B cell (primary cell): ENCODE data around the gene SYNPR. TPM values are rescaled to one million over a fixed set of nuclear protein-coding genes. Genes with fewer than 3 reads are reported as not detected.

Source experiments
- ATAC-seq: fragments of 200-7000 bp; cut with Tn5 transposase; one replicate; pipeline ENCODE4 v1.10.0; 2021; ENCODE audit warnings: low read depth, mild to moderate bottlenecking, moderate number of reproducible peaks, moderate library complexity
- CTCF ChIA-PET: fragments of 350-600 bp; sonication (Branson Sonifier 250); formaldehyde crosslinking; loops from one replicate; lab custom pipeline; 2021; ENCODE audit warnings: antibody characterized with exemption, inconsistent platforms; lab: Charles Lee
- POLR2A ChIA-PET: fragments of 350-600 bp; sonication (Branson Sonifier 250); formaldehyde crosslinking; loops from one replicate; lab custom pipeline; 2021; ENCODE audit warnings: antibody characterized with exemption; lab: Charles Lee
- DNase-seq: peaks from one replicate; pipeline ENCODE4 v3.0.0; 2013
- H2AFZ ChIP-seq: 2 replicates; pipeline ENCODE4 v1.6.1; 2012; ENCODE audit warnings: mild to moderate bottlenecking, low read depth, low read length; ENCODE audit not compliant: insufficient read depth, poor library complexity, severe bottlenecking
- H3K27ac ChIP-seq, 2 donors: 1 replicate in 1 of 2; 2 replicates in 1 of 2; pipeline ENCODE4 v1.5.1; 2012 to 2013; ENCODE audit warnings: low read length in 2 of 2, mild to moderate bottlenecking in 2 of 2, moderate library complexity in 1 of 2
- H3K27me3 ChIP-seq, 4 experiments: fragments of 200-600 bp in 1 of 4; sonication (generic) in 1 of 4; replicated peaks in 1 of 4; 1 replicate in 2 of 4; 2 replicates in 2 of 4; pipeline versions ENCODE4 v1.6.1 to v1.7.0; 2013 to 2016; ENCODE audit warnings: low read length in 3 of 4, mild to moderate bottlenecking in 2 of 4, mixed read lengths in 1 of 4, moderate library complexity in 1 of 4; ENCODE audit not compliant: insufficient read depth in 4 of 4, control insufficient read depth in 3 of 4; ENCODE audit errors: control extremely low read depth in 1 of 4
- H3K36me3 ChIP-seq, 2 experiments: replicated peaks in 1 of 2; 1 replicate in 1 of 2; 2 replicates in 1 of 2; pipeline versions ENCODE4 v1.6.1 to v1.7.1; 2013; ENCODE audit warnings: low read length in 1 of 2; ENCODE audit not compliant: insufficient read depth in 2 of 2, control insufficient read depth in 1 of 2; ENCODE audit errors: control extremely low read depth in 1 of 2, extremely low read depth in 1 of 2
- H3K4me1 ChIP-seq, 2 donors: fragments of 200-600 bp in 1 of 2; sonication (generic) in 1 of 2; 1 replicate in 1 of 2; 2 replicates in 1 of 2; pipeline versions ENCODE4 v1.5.1 to v1.6.1; 2013 to 2017; ENCODE audit warnings: low read length in 2 of 2; ENCODE audit not compliant: control insufficient read depth in 2 of 2, insufficient read depth in 2 of 2
- H3K4me2 ChIP-seq: replicated peaks from 2 replicates; pipeline ENCODE3; 2012; ENCODE audit warnings: mild to moderate bottlenecking, low read depth, low read length; ENCODE audit not compliant: poor library complexity, severe bottlenecking
- H3K4me3 ChIP-seq, 5 experiments: fragments of 200-600 bp in 1 of 5; sonication (generic) in 1 of 5; 1 replicate in 3 of 5; 2 replicates in 2 of 5; pipeline versions ENCODE4 v1.5.1 to v1.7.0; 2011 to 2016; ENCODE audit warnings: low read length in 4 of 5, mild to moderate bottlenecking in 4 of 5, low read depth in 2 of 5, control low read depth in 1 of 5, moderate library complexity in 1 of 5; ENCODE audit not compliant: insufficient read depth in 1 of 5; ENCODE audit errors: control extremely low read depth in 1 of 5, extremely low read depth in 1 of 5
- H3K79me2 ChIP-seq: fragments of 200-600 bp; sonication (generic); one replicate; pipeline ENCODE4 v1.6.0; 2016; ENCODE audit warnings: low read length; ENCODE audit not compliant: control insufficient read depth, insufficient read depth
- H3K9ac ChIP-seq: fragments of 200-600 bp; sonication (generic); 2 replicates; pipeline ENCODE4 v1.6.1; 2017; ENCODE audit warnings: mild to moderate bottlenecking, low read length, moderate library complexity
- H3K9me3 ChIP-seq, 3 donors: one replicate each; pipeline versions ENCODE4 v1.6.1 to v1.7.1; 2013; ENCODE audit warnings: low read length in 2 of 3; ENCODE audit not compliant: control insufficient read depth in 2 of 3, insufficient read depth in 1 of 3; ENCODE audit errors: control extremely low read depth in 1 of 3
- H4K20me1 ChIP-seq: 2 replicates; pipeline ENCODE4 v1.6.0; 2012; ENCODE audit warnings: mild to moderate bottlenecking, low read length; ENCODE audit not compliant: insufficient read depth, control insufficient read depth, poor library complexity, severe bottlenecking
- H3K27ac Mint-ChIP-seq: one replicate; pipeline ENCODE4 v1.8.0; 2021; ENCODE audit warnings: mixed read lengths
- H3K27me3 Mint-ChIP-seq: one replicate; pipeline ENCODE4 v1.8.0; 2021; ENCODE audit warnings: mixed read lengths
- H3K4me1 Mint-ChIP-seq: one replicate; pipeline ENCODE4 v1.8.0; 2021; ENCODE audit warnings: mixed read lengths
- H3K4me3 Mint-ChIP-seq: one replicate; pipeline ENCODE4 v1.8.0; 2021; ENCODE audit warnings: mixed read lengths
- H3K9me3 Mint-ChIP-seq: one replicate; pipeline ENCODE4 v1.8.0; 2022; ENCODE audit warnings: mixed read lengths; ENCODE audit not compliant: insufficient read depth
- EZH2 ChIP-seq: IDR thresholded peaks from 2 replicates; pipeline ENCODE4 v1.6.1; 2012; ENCODE audit warnings: borderline replicate concordance, low read depth, mild to moderate bottlenecking, moderate library complexity, low read length; ENCODE audit not compliant: insufficient read depth, poor library complexity, severe bottlenecking
- WGBS: methylation state at CpG from one replicate; pipeline ENCODE4 v1.1.5; 2013; ENCODE audit warnings: missing lambda C conversion rate; ENCODE audit not compliant: insufficient coverage; 5-methylcytosine and 5-hydroxymethylcytosine counted together
- intact Hi-C: fragments of 100-400 bp; cut with micrococcal nuclease; formaldehyde crosslinking; loops from one replicate; pipeline ENCODE4 v1.10.0; 2022
- polyA plus RNA-seq: library from polyadenylated mRNA; depleted of rRNA; stranded (reverse); fragments of >200 nt; gene quantifications from 2 replicates; pipeline ENCODE4 v1.2.3, GENCODE V29; 2012
- total RNA-seq, 2 donors: library from RNA; stranded (reverse); fragments of 120-200 nt in 1 of 2; gene quantifications; 1 replicate in 1 of 2; 2 replicates in 1 of 2; pipeline versions ENCODE4 v1.2.3 to v1.2.4, GENCODE V29; 2013 to 2022
- TF ChIP-seq, protein P1 (sequence below): fragments of 200-600 bp; IDR thresholded peaks from one replicate; pipeline ENCODE4 v1.8.0; 2022; ENCODE audit warnings: antibody characterized with exemption, mild to moderate bottlenecking

SYNPR gene
- total and polyA plus RNA-seq, 2 donors (not counting 1 experiment from before 2014, with no cell fraction given) = not detected

DNA sequence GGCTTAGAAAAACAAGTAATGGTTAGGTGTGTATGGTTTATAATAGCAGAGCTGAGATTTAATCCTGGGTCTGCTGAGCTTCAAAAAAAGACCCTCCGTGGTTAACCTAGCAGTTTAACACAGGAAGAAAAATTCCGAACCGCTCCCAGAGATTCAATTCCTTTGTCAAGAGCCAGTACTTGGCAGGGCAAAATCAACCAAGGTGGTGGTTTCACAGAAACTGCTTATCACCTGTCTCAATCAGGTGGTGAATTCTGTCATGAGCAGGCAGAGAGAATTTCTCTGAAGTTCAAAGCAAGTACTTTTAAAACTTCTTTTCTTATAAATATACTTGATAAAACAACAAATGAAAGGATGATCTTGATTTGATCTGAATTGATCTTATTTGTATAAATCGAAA lies 17.2 kb downstream of the SYNPR start:
- no peaks in the 10 kb centered on the region for H3K27me3 Mint-ChIP-seq
- CTCF ChIA-PET = no interaction called here
- intact Hi-C loops = no loop called here

DNA sequence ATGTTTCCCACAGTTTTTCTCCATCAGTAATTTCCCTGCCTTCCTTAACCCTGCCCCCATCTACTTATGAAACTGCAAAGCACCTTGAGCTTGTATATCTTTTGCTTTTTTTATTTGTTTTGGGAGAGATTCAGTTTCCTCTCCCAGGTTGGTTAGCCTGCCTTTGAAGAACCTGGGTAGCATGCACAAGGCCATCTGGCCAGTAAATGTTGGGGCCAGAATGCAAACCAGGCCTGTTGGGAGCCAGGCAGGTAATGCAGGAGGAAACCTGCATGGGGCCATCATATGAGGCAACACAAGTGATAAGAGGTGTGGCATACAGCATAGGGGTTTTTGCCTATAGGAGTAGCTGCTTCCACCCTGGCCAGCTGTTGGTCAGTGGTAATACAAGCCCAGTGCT lies 17.7 kb downstream of the SYNPR start:
- no peak for DNase-seq
- Mint-ChIP-seq H3K4me1 (no peaks in the 10 kb centered on the region), H3K27ac (no peak overlapping the region), H3K27me3 (no peaks in the 10 kb centered on the region), H3K4me3 (no peak overlapping the region), H3K9me3 (peaks cover 2% of the 10 kb centered on the region)
- H3K4me1 ChIP-seq = no peaks in the 10 kb centered on the region
- H3K4me3 ChIP-seq = no peak overlapping the region
- H3K9me3 ChIP-seq = no peaks in the 10 kb centered on the region
- no peaks in the 10 kb centered on the region for H3K79me2 ChIP-seq
- no peaks in the 10 kb centered on the region for H3K36me3 ChIP-seq
- H3K27ac ChIP-seq = no peak overlapping the region
- no peaks in the 10 kb centered on the region for H3K27me3 ChIP-seq
- H3K4me2 ChIP-seq = no peak overlapping the region
- TF ChIP-seq, protein P1, sequence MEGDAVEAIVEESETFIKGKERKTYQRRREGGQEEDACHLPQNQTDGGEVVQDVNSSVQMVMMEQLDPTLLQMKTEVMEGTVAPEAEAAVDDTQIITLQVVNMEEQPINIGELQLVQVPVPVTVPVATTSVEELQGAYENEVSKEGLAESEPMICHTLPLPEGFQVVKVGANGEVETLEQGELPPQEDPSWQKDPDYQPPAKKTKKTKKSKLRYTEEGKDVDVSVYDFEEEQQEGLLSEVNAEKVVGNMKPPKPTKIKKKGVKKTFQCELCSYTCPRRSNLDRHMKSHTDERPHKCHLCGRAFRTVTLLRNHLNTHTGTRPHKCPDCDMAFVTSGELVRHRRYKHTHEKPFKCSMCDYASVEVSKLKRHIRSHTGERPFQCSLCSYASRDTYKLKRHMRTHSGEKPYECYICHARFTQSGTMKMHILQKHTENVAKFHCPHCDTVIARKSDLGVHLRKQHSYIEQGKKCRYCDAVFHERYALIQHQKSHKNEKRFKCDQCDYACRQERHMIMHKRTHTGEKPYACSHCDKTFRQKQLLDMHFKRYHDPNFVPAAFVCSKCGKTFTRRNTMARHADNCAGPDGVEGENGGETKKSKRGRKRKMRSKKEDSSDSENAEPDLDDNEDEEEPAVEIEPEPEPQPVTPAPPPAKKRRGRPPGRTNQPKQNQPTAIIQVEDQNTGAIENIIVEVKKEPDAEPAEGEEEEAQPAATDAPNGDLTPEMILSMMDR = no peak
- TF ChIP-seq EZH2 = no peak
- no peak overlapping the region for H2AFZ ChIP-seq
- intact Hi-C loops = no loop called here
- CTCF ChIA-PET = no interaction called here
- POLR2A ChIA-PET = no interaction called here
- H3K9ac ChIP-seq = no peak overlapping the region
- no peaks in the 10 kb centered on the region for H4K20me1 ChIP-seq
- no peak for ATAC-seq

More for the DNA sequence above, 17.2 kb downstream of the SYNPR start:
- POLR2A ChIA-PET = no interaction called here
- no peaks in the 10 kb centered on the region for H4K20me1 ChIP-seq
- H3K27me3 ChIP-seq = no peaks in the 10 kb centered on the region
- H3K9ac ChIP-seq = no peak overlapping the region
- H3K4me1 ChIP-seq = no peaks in the 10 kb centered on the region
- no peak overlapping the region for H2AFZ ChIP-seq
- H3K4me3 ChIP-seq = no peak overlapping the region
- H3K9me3 ChIP-seq = no peaks in the 10 kb centered on the region
- no peaks in the 10 kb centered on the region for H3K36me3 ChIP-seq
- H3K27ac Mint-ChIP-seq = no peak overlapping the region
- no peak overlapping the region for H3K4me3 Mint-ChIP-seq
- H3K4me2 ChIP-seq = no peak overlapping the region
- H3K4me1 Mint-ChIP-seq = no peaks in the 10 kb centered on the region
- peaks cover 2% of the 10 kb centered on the region for H3K9me3 Mint-ChIP-seq
- no peak for ATAC-seq
- no CpG with 5 or more reads among the region's 4 CpGs for WGBS
- TF ChIP-seq, protein P1 = no peak
- no peak for TF ChIP-seq EZH2
- no peak overlapping the region for H3K27ac ChIP-seq
- no peak for DNase-seq
- H3K79me2 ChIP-seq = no peaks in the 10 kb centered on the region
